GM20000 (cell line): ENCODE results near the gene NLGN1.

Experiments used
- DNase-seq: peaks from one replicate; pipeline ENCODE4 v3.0.0; 2012; ENCODE audit warnings: low spot score
- CTCF ChIP-seq: IDR thresholded peaks from 2 replicates; pipeline ENCODE4 v1.5.1; 2012; ENCODE audit warnings: mild to moderate bottlenecking, control low read depth; ENCODE audit errors: extremely low read depth, missing control alignments

Gene NLGN1

GRCh38 chr3:173473237-173473636 lies 75.7 kb downstream of the NLGN1 start:
- TF ChIP-seq CTCF = no peak

GRCh38 chr3:173479301-173479700 lies 81.8 kb downstream of the NLGN1 start:
- TF ChIP-seq CTCF = no peak
- DNase-seq = no peak

More at GRCh38 chr3:173473237-173473636, 75.7 kb downstream of the NLGN1 start:
- DNase-seq = no peak

- DNase-seq = no peak
- no peak for TF ChIP-seq CTCF
Observed at GRCh38 chr3:173501931-173502489, 104.5 kb downstream of the NLGN1 start.

- TF ChIP-seq CTCF = no peak
- DNase-seq = no peak
Observed at GRCh38 chr3:173502983-173503568, 105.5 kb downstream of the NLGN1 start.

- no peak for DNase-seq
- no peak for TF ChIP-seq CTCF
Observed at GRCh38 chr3:173510565-173510964, 113.0 kb downstream of the NLGN1 start.

GRCh38 chr3:173513123-173513522 lies 115.6 kb downstream of the NLGN1 start:
- no peak for TF ChIP-seq CTCF

GRCh38 chr3:173529062-173529711 lies 131.6 kb downstream of the NLGN1 start:
- DNase-seq = peak; percentile 4
- no peak for TF ChIP-seq CTCF

More at GRCh38 chr3:173513123-173513522, 115.6 kb downstream of the NLGN1 start:
- DNase-seq = peak; percentile 2
